GM18499 (cell line): ENCODE results near the gene RABGAP1L.

Source experiments
- ATAC-seq: cut with Tn5 transposase; IDR thresholded peaks from one replicate; pipeline ENCODE4 v1.9.1; 2021; ENCODE audit warnings: moderate number of reproducible peaks; ENCODE audit not compliant: insufficient read depth, unreplicated experiment

Gene RABGAP1L

GRCh38 chr1:174966008-174966572, 806.8 kb downstream of the RABGAP1L start:
- ATAC-seq: no peak

GRCh38 chr1:174967845-174968705, 808.8 kb downstream of the RABGAP1L start:
- ATAC-seq: no peak

- peak; percentile 51 for ATAC-seq
Measured at GRCh38 chr1:174968750-174969244, 809.5 kb downstream of the RABGAP1L start.

GRCh38 chr1:174969977-174970376, 810.7 kb downstream of the RABGAP1L start:
- no peak for ATAC-seq

- no peak for ATAC-seq
Measured at GRCh38 chr1:174971466-174971865, 812.1 kb downstream of the RABGAP1L start.

- no peak for ATAC-seq
Measured at GRCh38 chr1:174971902-174972301, 812.6 kb downstream of the RABGAP1L start.

GRCh38 chr1:174974711-174975119, 815.4 kb downstream of the RABGAP1L start:
- no peak for ATAC-seq

- no peak for ATAC-seq
Measured at GRCh38 chr1:174975764-174976163, 816.4 kb downstream of the RABGAP1L start.

- ATAC-seq: no peak
Measured at GRCh38 chr1:174976436-174977108, 817.3 kb downstream of the RABGAP1L start.

GRCh38 chr1:174982971-174983689, 823.8 kb downstream of the RABGAP1L start:
- no peak for ATAC-seq

- no peak for ATAC-seq
Measured at GRCh38 chr1:174984952-174985351, 825.6 kb downstream of the RABGAP1L start.

GRCh38 chr1:174988539-174988938, 829.2 kb downstream of the RABGAP1L start:
- ATAC-seq: no peak

GRCh38 chr1:174988986-174989385, 829.7 kb downstream of the RABGAP1L start:
- ATAC-seq: no peak

GRCh38 chr1:174989536-174990220, 830.4 kb downstream of the RABGAP1L start:
- no peak for ATAC-seq

- ATAC-seq: no peak
Measured at GRCh38 chr1:174990382-174990999, 831.2 kb downstream of the RABGAP1L start.

- ATAC-seq: no peak
Measured at GRCh38 chr1:174991473-174991872, 832.2 kb downstream of the RABGAP1L start.

- ATAC-seq: no peak
Measured at GRCh38 chr1:174995121-174995520, 835.8 kb downstream of the RABGAP1L start.

GRCh38 chr1:174995916-174996315, 836.6 kb downstream of the RABGAP1L start:
- no peak for ATAC-seq

- no peak for ATAC-seq
Measured at GRCh38 chr1:174996476-174996875, 837.2 kb downstream of the RABGAP1L start.
